HG02588 (cell line): ENCODE results near the gene EFHB.
A peak's percentile ranks its signal among the peaks of the same experiment; 100 is the strongest.
"Not testable (repeated sequence)": the region's sequence is repeated elsewhere in the genome, so short reads cannot be mapped to it uniquely, and the experiment has no call there.

Source experiments
- ATAC-seq: cut with Tn5 transposase; IDR thresholded peaks from one replicate; pipeline ENCODE4 v1.9.1; 2021; ENCODE audit warnings: mild to moderate bottlenecking, moderate library complexity; ENCODE audit not compliant: unreplicated experiment

Gene EFHB

DNA sequence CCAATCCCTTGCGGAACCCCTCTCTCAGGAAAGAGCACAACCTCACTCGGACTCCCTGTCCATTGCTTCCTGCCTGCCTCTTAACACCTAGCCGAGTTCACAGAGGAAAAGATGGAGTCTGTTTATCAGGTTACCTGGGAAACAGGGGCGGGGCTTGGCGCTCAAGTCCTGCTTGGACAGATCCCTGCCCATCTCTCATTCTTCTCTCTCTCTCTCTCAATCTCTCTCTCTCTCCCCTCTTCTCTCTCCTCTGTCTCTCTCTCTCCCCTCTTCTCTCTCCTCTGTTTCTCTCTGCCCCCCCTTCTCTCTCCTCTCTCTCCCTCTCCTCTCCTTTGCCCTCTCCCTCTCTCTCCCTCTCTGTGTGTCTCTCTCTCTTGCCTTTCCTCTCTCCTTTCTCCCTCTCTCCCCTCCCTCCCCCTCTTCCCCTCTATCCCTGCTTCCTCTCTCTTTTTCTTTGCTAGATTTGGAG is at the start of gene EFHB:
Gene EFHB, minus strand, starts transcription at position 120 of the 469 bp plus-strand sequence. CDS start 199 bp downstream, outside the sequence.
- no peak for ATAC-seq

DNA sequence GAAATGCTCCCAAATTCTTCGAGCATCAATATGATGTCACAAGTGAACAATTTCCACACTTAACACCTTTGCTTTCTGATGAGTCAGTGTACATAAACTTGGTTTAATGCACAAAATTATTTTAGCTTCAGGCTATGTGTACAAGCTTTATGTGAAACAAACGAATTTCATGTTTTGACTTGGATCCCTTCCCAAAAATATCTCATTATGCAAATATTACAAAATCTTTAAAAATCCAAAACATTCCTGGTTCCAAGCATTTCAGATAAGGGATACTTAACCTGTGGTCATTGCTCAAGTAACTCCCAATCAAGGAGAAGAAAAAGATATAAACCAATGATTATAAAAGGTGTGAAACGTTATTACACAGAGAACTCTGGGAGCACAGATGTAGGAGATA is 38.0 kb upstream of the EFHB start:
- ATAC-seq, result no peak

DNA sequence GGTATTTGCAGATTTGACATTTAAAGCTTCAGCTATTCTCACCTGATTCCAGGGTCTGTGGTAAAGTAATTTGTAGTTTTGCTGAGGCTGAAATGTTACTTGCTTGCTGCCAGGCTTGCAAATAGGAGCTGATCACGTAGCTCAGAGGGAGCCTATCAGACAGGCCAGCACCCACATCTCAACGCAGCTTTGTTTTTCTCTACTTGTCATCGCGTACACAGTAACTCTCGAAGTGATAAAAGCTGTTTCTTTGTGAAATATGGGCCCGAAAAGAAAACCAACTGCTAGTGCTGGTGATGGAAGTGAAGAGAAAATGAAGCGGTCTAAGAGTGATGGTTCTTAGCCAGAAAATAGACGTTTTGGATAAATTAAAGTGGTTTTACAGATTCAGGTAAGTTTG is 36.3 kb upstream of the EFHB start:
- no peak for ATAC-seq

- no peak for ATAC-seq
These were observed 33.8 kb upstream of the EFHB start for GRCh38 chr3:19967812-19968211.

GRCh38 chr3:19967208-19967607 is 33.2 kb upstream of the EFHB start:
- no peak for ATAC-seq

DNA sequence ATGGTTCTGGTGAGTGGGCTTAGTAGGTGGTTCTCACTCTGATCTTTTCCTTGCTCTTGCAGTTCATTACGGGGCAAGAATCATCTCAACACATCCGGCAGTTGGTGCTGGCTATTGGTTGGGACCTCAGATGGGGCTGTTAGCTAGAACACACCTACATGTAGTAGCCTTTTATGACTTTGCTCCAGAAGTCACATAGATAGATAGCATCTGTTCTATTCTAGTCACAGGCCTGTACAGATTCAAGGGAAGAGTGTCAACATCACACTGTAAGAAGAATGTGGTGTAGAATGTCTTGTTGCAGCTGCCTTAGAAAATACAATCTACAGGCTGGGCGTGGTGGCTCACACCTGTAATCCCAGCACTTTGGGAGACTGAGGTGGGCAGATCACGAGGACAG is 27.9 kb upstream of the EFHB start:
- ATAC-seq, result no peak

GRCh38 chr3:19960696-19961095 is 26.7 kb upstream of the EFHB start:
- no peak for ATAC-seq

GRCh38 chr3:19959505-19959904 is 25.5 kb upstream of the EFHB start:
- ATAC-seq, result no peak

DNA sequence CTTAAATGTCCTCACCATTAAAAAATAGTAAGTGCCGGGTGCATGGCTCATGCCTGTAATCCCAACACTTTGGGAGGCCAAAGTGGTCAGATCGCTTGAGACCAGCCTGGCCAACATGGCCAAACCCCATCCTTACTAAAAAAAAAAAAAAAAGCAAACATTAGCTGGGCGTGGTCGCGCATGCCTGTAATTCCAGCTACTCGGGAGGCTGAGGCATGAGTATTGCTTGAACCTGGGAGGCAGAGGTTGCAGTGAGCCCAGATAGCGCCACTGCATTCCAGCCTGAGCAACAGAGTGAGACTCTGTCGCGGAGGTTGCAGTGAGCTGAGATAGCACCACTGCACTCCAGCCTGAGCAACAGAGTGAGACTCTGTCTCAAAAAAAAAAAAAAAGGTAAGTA is 23.3 kb upstream of the EFHB start:
- ATAC-seq, result not testable (repeated sequence)

DNA sequence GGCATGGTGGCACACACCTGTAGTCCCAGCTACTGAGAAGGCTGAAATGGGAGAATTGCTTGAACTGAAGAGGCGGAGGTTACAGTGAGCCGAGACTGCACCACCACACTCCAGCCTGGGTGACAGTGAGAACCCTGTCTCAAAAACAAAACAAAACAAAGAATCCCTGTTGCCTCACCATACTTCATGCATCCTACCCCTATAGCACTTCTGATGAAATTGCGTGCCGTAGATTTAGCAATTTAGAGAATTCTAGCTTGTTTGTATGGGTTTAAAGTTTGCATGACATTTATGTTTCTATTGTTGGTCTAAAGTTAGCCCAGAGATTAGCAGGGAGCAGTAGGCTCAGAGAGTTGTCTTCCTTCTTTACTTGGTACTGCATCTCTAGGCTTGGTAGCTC is 20.7 kb upstream of the EFHB start:
- no peak for ATAC-seq

DNA sequence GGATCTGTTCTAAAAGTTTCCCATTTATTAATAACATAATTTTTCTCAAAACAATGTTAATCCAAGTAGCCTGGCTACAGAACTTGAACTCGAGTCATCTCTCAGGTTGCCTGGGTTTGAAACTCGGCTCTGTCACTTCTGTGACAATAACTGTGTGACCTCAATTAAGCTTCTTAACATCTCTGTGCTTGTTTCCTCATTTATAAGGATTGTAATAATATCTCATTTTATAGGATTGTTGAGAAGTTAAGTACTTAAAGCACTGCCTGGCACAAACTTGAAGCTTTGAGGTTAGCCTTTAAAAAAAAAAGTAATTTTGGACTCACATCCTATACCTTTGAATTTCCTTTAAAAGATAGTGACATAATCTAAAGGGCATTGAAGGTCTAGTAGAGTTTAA is 16.3 kb upstream of the EFHB start:
- ATAC-seq, result no peak

DNA sequence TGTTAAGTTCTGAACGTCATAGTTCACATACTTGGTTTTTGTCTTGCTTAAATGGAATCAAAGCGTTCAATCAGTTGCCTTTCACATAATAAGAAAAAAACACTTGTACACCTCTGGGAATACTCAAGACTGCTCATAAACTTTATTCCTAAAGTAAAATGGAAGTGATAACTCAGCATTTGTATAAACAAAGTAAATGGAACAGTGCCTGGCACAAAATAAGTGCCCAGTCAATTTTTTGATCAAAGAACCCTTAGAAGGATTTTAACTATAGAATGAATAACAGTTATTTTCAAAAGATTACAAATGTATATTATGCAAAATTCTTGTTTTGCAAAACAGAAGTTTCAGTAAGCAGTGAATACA is 14.2 kb upstream of the EFHB start:
- no peak for ATAC-seq

GRCh38 chr3:19947549-19948225 is 13.7 kb upstream of the EFHB start:
- ATAC-seq, result peak; percentile 14

DNA sequence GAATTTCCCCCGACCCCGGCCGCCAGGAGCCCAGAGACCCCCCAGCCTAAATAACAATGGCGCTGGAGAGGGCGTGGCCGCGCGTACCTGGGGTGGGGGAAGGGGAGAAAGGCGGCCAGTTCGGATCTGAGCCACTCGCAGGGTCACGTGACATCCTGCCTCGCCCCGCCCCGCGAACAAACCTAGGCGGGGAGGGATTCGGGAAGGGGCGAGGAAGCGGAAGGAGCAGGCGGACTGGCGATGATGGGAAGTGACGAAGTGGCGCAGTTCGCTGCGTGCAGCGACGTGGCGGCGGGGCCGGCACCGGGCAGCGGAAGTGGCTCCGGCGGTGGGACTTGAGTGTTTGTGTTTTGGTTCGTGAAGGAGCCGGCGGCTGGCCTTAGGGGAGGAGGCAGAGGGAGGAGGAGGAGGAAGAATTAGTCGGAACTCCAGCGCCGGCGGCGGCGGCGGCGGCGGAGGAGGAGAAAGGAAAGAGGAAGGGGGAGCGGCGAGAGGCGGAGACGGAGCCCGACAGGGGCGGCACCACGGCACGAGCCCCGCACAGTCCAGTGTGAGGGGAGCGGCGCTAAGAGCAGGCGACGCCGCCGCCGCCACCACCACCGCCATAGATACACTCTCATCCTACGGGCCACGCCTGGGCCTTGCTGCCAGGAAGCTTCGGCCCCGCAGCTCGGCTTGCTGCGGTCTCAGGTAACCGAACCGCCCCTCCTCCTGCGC is 13.0 kb upstream of the EFHB start, which contains the start of gene RAB5A:
Gene RAB5A, plus strand, starts transcription at position 266 of the 717 bp plus-strand sequence. CDS start 3,802 bp downstream, outside the sequence.
- ATAC-seq, result peak; percentile 94

DNA sequence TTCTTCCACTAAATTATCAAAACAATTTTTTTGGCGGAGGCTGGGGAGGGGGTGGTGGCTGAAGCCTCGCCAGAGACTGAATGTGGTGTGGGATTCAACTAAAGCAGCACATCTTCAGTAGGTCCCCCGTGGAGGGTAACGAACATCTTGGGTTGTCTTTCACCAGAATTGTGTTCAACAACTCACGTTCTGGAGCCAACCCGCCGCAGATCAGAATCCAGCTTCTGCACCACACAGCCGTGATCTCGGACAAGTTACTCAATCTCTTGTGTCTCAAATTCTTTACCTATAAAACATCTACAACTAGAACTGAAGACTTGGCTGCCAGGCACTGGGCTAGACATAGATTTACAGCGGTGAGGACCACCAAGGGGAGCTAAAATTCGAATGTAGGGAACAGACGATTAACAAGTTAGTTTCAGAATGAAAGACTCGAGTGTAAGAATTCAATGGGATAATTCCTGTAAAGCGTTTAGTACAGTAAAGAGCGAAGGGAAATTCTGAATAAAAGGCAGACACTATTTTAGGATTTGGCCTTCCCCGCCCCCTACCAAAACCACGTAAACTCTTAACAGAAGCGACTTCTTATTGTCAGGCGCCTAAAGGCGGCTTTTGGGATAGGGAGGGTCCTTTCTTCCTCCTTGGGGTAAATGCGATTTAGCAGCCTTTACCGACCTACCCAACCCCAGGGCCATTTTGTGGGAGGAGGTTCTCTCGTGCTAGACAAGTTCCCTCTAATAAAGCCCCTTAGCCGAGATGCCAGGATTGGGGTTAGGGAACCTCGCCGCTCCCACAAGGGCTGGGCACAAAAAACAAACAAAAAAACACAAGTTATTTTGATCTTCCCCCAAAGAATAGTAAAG is 12.2 kb upstream of the EFHB start:
- ATAC-seq, result peak; percentile 1

- ATAC-seq, result no peak
These were observed 11.5 kb upstream of the EFHB start for GRCh38 chr3:19945534-19945933.

GRCh38 chr3:19940643-19941042 is 6.6 kb upstream of the EFHB start:
- no peak for ATAC-seq

DNA sequence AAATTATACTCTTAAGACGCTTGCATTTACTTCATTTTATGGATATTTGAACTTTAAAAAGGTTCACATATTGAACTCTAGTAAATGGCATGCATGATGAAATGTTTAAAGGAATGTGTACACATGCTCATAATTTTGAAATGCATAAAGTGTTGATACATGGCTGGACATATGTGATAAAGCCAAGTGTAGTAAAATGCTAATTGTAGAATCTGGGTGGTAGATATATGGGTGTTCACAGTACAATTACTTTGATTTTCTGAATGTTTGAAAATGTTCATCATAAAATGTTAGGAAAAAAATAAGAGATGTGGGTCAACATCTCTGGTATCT is 4.2 kb upstream of the EFHB start:
- no peak for ATAC-seq

DNA sequence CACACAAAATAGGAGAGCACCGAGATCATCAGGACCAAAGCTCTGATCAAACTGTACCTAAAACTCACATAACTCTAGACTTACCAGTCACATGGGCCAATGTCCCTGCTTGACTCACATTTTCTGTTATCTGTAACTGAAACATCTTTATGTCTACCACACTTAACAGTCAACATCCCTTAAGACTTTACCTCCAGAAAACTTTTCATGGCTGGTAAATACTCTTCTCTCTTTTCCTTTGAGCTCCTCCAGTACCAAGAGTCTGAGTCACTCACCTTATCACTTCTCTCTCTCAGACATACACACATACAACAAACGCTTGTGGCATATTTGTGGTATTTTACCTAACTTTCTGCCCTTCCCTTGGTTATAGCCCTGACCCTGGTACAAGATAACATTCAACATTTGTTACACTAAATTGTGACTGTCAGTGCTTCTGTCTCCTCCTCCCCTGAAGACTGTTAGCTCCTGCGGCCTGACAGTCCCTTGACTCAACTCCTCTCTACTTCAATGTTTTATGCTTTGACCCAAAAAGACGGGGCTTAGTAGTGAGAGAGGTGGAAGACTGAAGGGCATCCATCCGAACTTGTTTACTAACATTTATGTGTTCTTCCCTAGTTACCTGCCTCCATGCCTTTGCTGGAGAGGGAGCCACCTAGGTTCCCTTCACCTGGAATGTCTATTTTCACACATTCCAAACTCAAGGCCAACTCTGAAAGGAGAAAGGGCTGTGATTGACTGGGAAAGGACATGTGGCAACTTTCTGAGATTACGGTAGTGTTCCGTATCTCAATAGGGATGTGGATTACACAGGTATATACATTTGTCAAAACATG is 3.7 kb upstream of the EFHB start:
- no peak for ATAC-seq

DNA sequence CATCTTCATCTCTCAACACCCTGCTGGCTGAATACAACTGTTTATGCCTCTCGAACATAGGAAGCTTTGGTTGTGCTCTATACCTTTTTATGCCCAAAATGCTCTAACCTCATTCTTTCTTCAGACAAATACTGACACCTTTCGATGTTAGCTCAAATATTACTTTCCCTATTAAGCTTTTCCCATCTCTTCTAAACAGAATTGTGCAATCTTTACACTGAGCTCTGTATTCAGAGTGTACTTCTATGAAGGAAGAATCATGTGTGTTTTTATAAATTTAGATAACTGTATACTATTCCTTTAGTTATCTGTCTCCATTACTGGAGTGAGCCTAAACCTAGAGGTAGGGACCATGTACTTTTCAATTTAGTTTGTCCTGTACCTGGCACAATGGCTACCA is 1.6 kb downstream of the EFHB start:
- no peak for ATAC-seq

- ATAC-seq, result peak; percentile 51
These were observed 2.2 kb downstream of the EFHB start for GRCh38 chr3:19931767-19932188.
